Measurements from ENCODE around the gene CELSR1.

Gene CELSR1

GRCh38 chr22:46549971-46550641 lies 12.7 kb upstream of the CELSR1 start:
- no peak for DNase-seq

GRCh38 chr22:46549563-46549840 lies 12.1 kb upstream of the CELSR1 start:
- DNase-seq: no peak

- DNase-seq: no peak
These were observed 10.4 kb upstream of the CELSR1 start for GRCh38 chr22:46547883-46548244.

- DNase-seq: no peak
These were observed 9.9 kb upstream of the CELSR1 start for GRCh38 chr22:46547179-46547882.

- DNase-seq: no peak
These were observed 9.2 kb upstream of the CELSR1 start for GRCh38 chr22:46546466-46547178.

GRCh38 chr22:46545086-46545792 lies 7.8 kb upstream of the CELSR1 start:
- no peak for DNase-seq

- no peak for DNase-seq
These were observed 4.9 kb upstream of the CELSR1 start for GRCh38 chr22:46542011-46542985.

GRCh38 chr22:46541536-46541935 lies 4.1 kb upstream of the CELSR1 start:
- DNase-seq: no peak

GRCh38 chr22:46540874-46541273 lies 3.5 kb upstream of the CELSR1 start:
- DNase-seq: no peak

GRCh38 chr22:46539169-46539568 lies 1.7 kb upstream of the CELSR1 start:
- DNase-seq: no peak

GRCh38 chr22:46538814-46539160 lies 1.4 kb upstream of the CELSR1 start:
- DNase-seq: no peak

GRCh38 chr22:46537946-46538813 lies 760 bp upstream of the CELSR1 start:
- DNase-seq: no peak

GRCh38 chr22:46536537-46537224 lies 739 bp downstream of the CELSR1 start:
- DNase-seq: no peak

- no peak for DNase-seq
These were observed 1.4 kb downstream of the CELSR1 start for GRCh38 chr22:46535876-46536536.

- no peak for DNase-seq
These were observed 2.4 kb downstream of the CELSR1 start for GRCh38 chr22:46534901-46535630.

- no peak for DNase-seq
These were observed 3.1 kb downstream of the CELSR1 start for GRCh38 chr22:46534177-46534776.

- no peak for DNase-seq
These were observed 4.2 kb downstream of the CELSR1 start for GRCh38 chr22:46533070-46533833.

GRCh38 chr22:46532416-46532815 lies 5.0 kb downstream of the CELSR1 start:
- DNase-seq: no peak
